SK-N-MC (cell line): ENCODE data around the gene RASGRP1.

Experiments
- EZH2 ChIP-seq: fragments of 200-600 bp; sonication (generic); IDR thresholded peaks from one replicate; pipeline ENCODE4 v1.6.1; 2017; ENCODE audit warnings: antibody characterized with exemption
- POLR2AphosphoS5 ChIP-seq: IDR thresholded peaks from 2 replicates; pipeline ENCODE4 v1.6.1; 2012; ENCODE audit warnings: mild to moderate bottlenecking, low read depth, low read length, borderline replicate concordance

- TF ChIP-seq POLR2AphosphoS5 = no peak
- no peak for TF ChIP-seq EZH2
These were observed 87.0 kb downstream of the RASGRP1 start for GRCh38 chr15:38477637-38478036.
